GM12873 (cell line): ENCODE results near the gene ATP8B2.

Source experiments
- CTCF ChIP-seq: IDR thresholded peaks from 2 replicates; pipeline ENCODE4 v1.5.1; 2012; ENCODE audit warnings: low read depth, mild to moderate bottlenecking, moderate library complexity, low read length, control low read depth; ENCODE audit not compliant: insufficient read depth; ENCODE audit errors: missing control alignments

The ATP8B2 gene

GRCh38 chr1:154351363-154352068, 26.2 kb downstream of the ATP8B2 start:
- TF ChIP-seq CTCF: no peak

GRCh38 chr1:154352245-154352580, 26.9 kb downstream of the ATP8B2 start:
- TF ChIP-seq CTCF: no peak

- peak; percentile 8 for TF ChIP-seq CTCF
Observed at GRCh38 chr1:154352581-154353459, 27.5 kb downstream of the ATP8B2 start.

- TF ChIP-seq CTCF: peak; percentile 51
Observed at GRCh38 chr1:154353460-154353904, 28.2 kb downstream of the ATP8B2 start.

GRCh38 chr1:154353966-154354365, 28.6 kb downstream of the ATP8B2 start:
- no peak for TF ChIP-seq CTCF

- no peak for TF ChIP-seq CTCF
Observed at GRCh38 chr1:154358519-154358918, 33.2 kb downstream of the ATP8B2 start.

- no peak for TF ChIP-seq CTCF
Observed at GRCh38 chr1:154360288-154360687, 35.0 kb downstream of the ATP8B2 start.
